H9 (cell line): ENCODE results near the gene POGLUT2. TPM values are rescaled to one million over a fixed set of nuclear protein-coding genes. Genes with fewer than 3 reads are reported as not detected.
A peak's percentile ranks its signal among the peaks of the same experiment; 100 is the strongest.

Source experiments
- DNase-seq: peaks from one replicate; pipeline ENCODE4 v3.0.0-alpha.2; 2017
- H2AFZ ChIP-seq: one replicate; pipeline ENCODE4 v1.6.1; 2013; ENCODE audit warnings: mild to moderate bottlenecking, low read length, control low read depth, moderate library complexity
- H2AK5ac ChIP-seq: 2 replicates; pipeline ENCODE4 v1.6.1; 2013; ENCODE audit warnings: low read length, control low read depth, mixed read lengths; ENCODE audit not compliant: insufficient read length
- H2BK120ac ChIP-seq: one replicate; pipeline ENCODE4 v1.6.1; 2013; ENCODE audit warnings: low read depth, mild to moderate bottlenecking, low read length, control low read depth, inconsistent platforms; ENCODE audit not compliant: poor library complexity, severe bottlenecking
- H2BK12ac ChIP-seq: 2 replicates; pipeline ENCODE4 v1.6.1; 2013; ENCODE audit warnings: low read length, control low read depth, mixed read lengths, low read depth; ENCODE audit not compliant: insufficient read length
- H2BK15ac ChIP-seq: 2 replicates; pipeline ENCODE4 v1.6.1; 2013; ENCODE audit warnings: low read depth, low read length, control low read depth
- H2BK20ac ChIP-seq: one replicate; pipeline ENCODE4 v1.6.1; 2013; ENCODE audit warnings: low read depth, mild to moderate bottlenecking, low read length, control low read depth, inconsistent platforms; ENCODE audit not compliant: poor library complexity, severe bottlenecking
- H2BK5ac ChIP-seq: 2 replicates; pipeline ENCODE4 v1.6.1; 2013; ENCODE audit warnings: low read length, control low read depth, mixed read lengths; ENCODE audit not compliant: insufficient read length
- H3K14ac ChIP-seq: 2 replicates; pipeline ENCODE4 v1.6.1; 2013; ENCODE audit warnings: low read length, control low read depth; ENCODE audit not compliant: insufficient read depth
- H3K18ac ChIP-seq: 2 replicates; pipeline ENCODE4 v1.6.1; 2013; ENCODE audit warnings: low read depth, mild to moderate bottlenecking, mixed read lengths, low read length, control low read depth; ENCODE audit not compliant: insufficient read length
- H3K23ac ChIP-seq: 2 replicates; pipeline ENCODE4 v1.6.1; 2013; ENCODE audit warnings: low read length, control low read depth, mixed read lengths, low read depth; ENCODE audit not compliant: insufficient read length
- H3K23me2 ChIP-seq: 2 replicates; pipeline ENCODE4 v1.6.1; 2013; ENCODE audit warnings: low read depth, mild to moderate bottlenecking, mixed read lengths, low read length, control low read depth; ENCODE audit not compliant: insufficient read length, poor library complexity, severe bottlenecking
- H3K27ac ChIP-seq: 2 replicates; pipeline ENCODE4 v1.5.1; 2013; ENCODE audit warnings: low read length, control low read depth, mixed read lengths, low read depth; ENCODE audit not compliant: insufficient read length
- H3K27me3 ChIP-seq: 2 replicates; pipeline ENCODE4 v1.6.1; 2013; ENCODE audit warnings: low read length, control low read depth, inconsistent platforms; ENCODE audit not compliant: insufficient read depth
- H3K4ac ChIP-seq: 2 replicates; pipeline ENCODE4 v1.6.1; 2013; ENCODE audit warnings: low read depth, mild to moderate bottlenecking, control low read depth, inconsistent platforms, low read length, moderate library complexity
- H3K4me1 ChIP-seq: 2 replicates; pipeline ENCODE4 v1.6.1; 2013; ENCODE audit warnings: low read length, control low read depth, inconsistent platforms; ENCODE audit not compliant: insufficient read depth
- H3K4me2 ChIP-seq: 2 replicates; pipeline ENCODE4 v1.6.1; 2013; ENCODE audit warnings: low read length, control low read depth, mixed read lengths; ENCODE audit not compliant: insufficient read length, insufficient read depth
- H3K56ac ChIP-seq: 2 replicates; pipeline ENCODE4 v1.6.1; 2013; ENCODE audit warnings: low read depth, mild to moderate bottlenecking, mixed read lengths, low read length, control low read depth; ENCODE audit not compliant: insufficient read length
- H3K79me1 ChIP-seq: 2 replicates; pipeline ENCODE4 v1.6.1; 2013; ENCODE audit warnings: low read depth, mild to moderate bottlenecking, moderate library complexity, low read length, control low read depth, inconsistent platforms; ENCODE audit not compliant: insufficient read depth, poor library complexity, severe bottlenecking
- H3K79me2 ChIP-seq: 2 replicates; pipeline ENCODE4 v1.6.1; 2013; ENCODE audit warnings: low read length, control low read depth, inconsistent platforms; ENCODE audit not compliant: insufficient read depth
- H3K9ac ChIP-seq: 2 replicates; pipeline ENCODE4 v1.6.1; 2013; ENCODE audit warnings: low read length, control low read depth, mixed read lengths; ENCODE audit not compliant: insufficient read length; ENCODE audit errors: extremely low read depth
- H3K9me3 ChIP-seq: one replicate; pipeline ENCODE4 v1.6.1; 2013; ENCODE audit warnings: low read depth, low read length, inconsistent platforms; ENCODE audit not compliant: control insufficient read depth
- H3T11ph ChIP-seq: one replicate; pipeline ENCODE4 v1.6.1; 2013; ENCODE audit warnings: mild to moderate bottlenecking, low read length, control low read depth, inconsistent platforms
- H4K20me1 ChIP-seq: one replicate; pipeline ENCODE4 v1.6.1; 2013; ENCODE audit not compliant: control insufficient read depth, insufficient read length, insufficient read depth
- H4K5ac ChIP-seq: 2 replicates; pipeline ENCODE4 v1.6.1; 2013; ENCODE audit warnings: low read depth, mild to moderate bottlenecking, mixed read lengths, low read length, control low read depth; ENCODE audit not compliant: insufficient read length
- H4K8ac ChIP-seq: replicated peaks from 2 replicates; pipeline ENCODE4 v1.6.1; 2013; ENCODE audit warnings: low read length, control low read depth, mixed read lengths, low read depth; ENCODE audit not compliant: insufficient read length
- H4K91ac ChIP-seq: 2 replicates; pipeline ENCODE4 v1.6.1; 2013; ENCODE audit warnings: low read depth, mild to moderate bottlenecking, moderate library complexity, mixed read lengths, low read length, control low read depth; ENCODE audit not compliant: insufficient read length
- H3K27ac Mint-ChIP-seq, 3 experiments: 2 replicates in 2 of 3; 3 replicates in 1 of 3; pipeline ENCODE4 v1.8.0; 2020 to 2021; ENCODE audit warnings: mixed read lengths in 3 of 3, mild to moderate bottlenecking in 1 of 3, moderate library complexity in 1 of 3
- H3K27me3 Mint-ChIP-seq: 2 replicates; pipeline ENCODE4 v1.8.0; 2021; ENCODE audit warnings: low read depth, mild to moderate bottlenecking, moderate library complexity, mixed read lengths
- H3K36me3 Mint-ChIP-seq, 3 experiments: 2 replicates in 2 of 3; 3 replicates in 1 of 3; pipeline ENCODE4 v1.8.0; 2020 to 2021; ENCODE audit warnings: low read depth in 3 of 3, mixed read lengths in 3 of 3; ENCODE audit not compliant: insufficient read depth in 1 of 3
- H3K4me1 Mint-ChIP-seq, 2 experiments: 2 replicates each; pipeline ENCODE4 v1.8.0; 2020; ENCODE audit warnings: mixed read lengths in 2 of 2
- H3K4me3 Mint-ChIP-seq, 2 experiments: 2 replicates in 1 of 2; 3 replicates in 1 of 2; pipeline ENCODE4 v1.8.0; 2020 to 2021; ENCODE audit warnings: mild to moderate bottlenecking in 2 of 2, mixed read lengths in 2 of 2, moderate library complexity in 1 of 2
- H3K9me3 Mint-ChIP-seq, 2 experiments: 2 replicates in 1 of 2; 3 replicates in 1 of 2; pipeline ENCODE4 v1.8.0; 2020; ENCODE audit warnings: mild to moderate bottlenecking in 2 of 2, mixed read lengths in 2 of 2, moderate library complexity in 1 of 2
- total RNA-seq: library from RNA; stranded (reverse); gene quantifications from 2 replicates; pipeline ENCODE4 v1.2.1, GENCODE V29; 2021
- TF ChIP-seq, protein P1 (sequence below): fragments of 200-600 bp; sonication (generic); conservative IDR thresholded peaks from 3 replicates; pipeline ENCODE4 v1.8.0; 2021; ENCODE audit warnings: antibody characterized with exemption, mild to moderate bottlenecking

The POGLUT2 gene
- total RNA-seq, 1 experiment from 2014 or later, result 23.5 TPM

DNA sequence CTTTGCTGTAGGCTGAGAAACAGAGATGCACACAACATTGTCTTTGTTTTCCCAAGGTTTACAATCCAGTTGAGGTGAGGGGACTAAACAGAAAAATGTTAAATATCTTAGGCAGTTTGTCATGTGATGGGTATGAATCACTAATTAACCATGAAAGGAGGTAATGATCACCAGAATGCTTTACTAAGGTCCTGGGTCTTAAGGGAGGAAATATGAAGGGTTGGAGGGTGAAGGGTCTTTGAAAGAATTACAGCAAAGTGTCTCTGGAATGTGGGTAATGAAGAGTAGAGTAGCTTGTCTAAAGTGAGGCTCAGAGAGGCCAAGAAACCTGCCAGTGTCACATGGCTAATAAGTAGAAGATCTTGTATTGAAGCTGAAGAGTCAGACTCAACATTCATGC lies 19.1 kb upstream of the POGLUT2 start:
- Histone ChIP-seq H2BK12ac (no peak overlapping the region), H3T11ph (no peak overlapping the region), H3K4me2 (no peak overlapping the region), H3K4me1 (no peaks in the 10 kb centered on the region; the same call in 1 of the 2 replicates), H3K9ac (no peak overlapping the region), H3K79me1 (no peaks in the 10 kb centered on the region), H3K23ac (no peak overlapping the region), H3K56ac (no peak overlapping the region), H3K27ac (no peak overlapping the region), H3K14ac (no peak overlapping the region), H2BK5ac (no peak overlapping the region), H4K8ac (no peak overlapping the region), H3K23me2 (no peaks in the 10 kb centered on the region), H3K27me3 (no peaks in the 10 kb centered on the region), H2BK120ac (no peak overlapping the region), H2AK5ac (no peak overlapping the region), H3K18ac (no peak overlapping the region), H2AFZ (no peak overlapping the region), H3K79me2 (no peaks in the 10 kb centered on the region), H3K9me3 (no peaks in the 10 kb centered on the region), H3K4ac (no peak overlapping the region), H2BK15ac (no peak overlapping the region), H4K20me1 (no peaks in the 10 kb centered on the region), H4K91ac (no peak overlapping the region), H4K5ac (no peak overlapping the region), H2BK20ac (no peak overlapping the region)
- H3K9me3 Mint-ChIP-seq, result no peaks in the 10 kb centered on the region
- peaks cover 4 to 18% (median 6%) of the 10 kb centered on the region in 3 experiments; a peak in 5 of 7 replicates for H3K36me3 Mint-ChIP-seq
- no peak for DNase-seq
- H3K4me1 Mint-ChIP-seq, result no peaks in the 10 kb centered on the region
- TF ChIP-seq, protein P1, sequence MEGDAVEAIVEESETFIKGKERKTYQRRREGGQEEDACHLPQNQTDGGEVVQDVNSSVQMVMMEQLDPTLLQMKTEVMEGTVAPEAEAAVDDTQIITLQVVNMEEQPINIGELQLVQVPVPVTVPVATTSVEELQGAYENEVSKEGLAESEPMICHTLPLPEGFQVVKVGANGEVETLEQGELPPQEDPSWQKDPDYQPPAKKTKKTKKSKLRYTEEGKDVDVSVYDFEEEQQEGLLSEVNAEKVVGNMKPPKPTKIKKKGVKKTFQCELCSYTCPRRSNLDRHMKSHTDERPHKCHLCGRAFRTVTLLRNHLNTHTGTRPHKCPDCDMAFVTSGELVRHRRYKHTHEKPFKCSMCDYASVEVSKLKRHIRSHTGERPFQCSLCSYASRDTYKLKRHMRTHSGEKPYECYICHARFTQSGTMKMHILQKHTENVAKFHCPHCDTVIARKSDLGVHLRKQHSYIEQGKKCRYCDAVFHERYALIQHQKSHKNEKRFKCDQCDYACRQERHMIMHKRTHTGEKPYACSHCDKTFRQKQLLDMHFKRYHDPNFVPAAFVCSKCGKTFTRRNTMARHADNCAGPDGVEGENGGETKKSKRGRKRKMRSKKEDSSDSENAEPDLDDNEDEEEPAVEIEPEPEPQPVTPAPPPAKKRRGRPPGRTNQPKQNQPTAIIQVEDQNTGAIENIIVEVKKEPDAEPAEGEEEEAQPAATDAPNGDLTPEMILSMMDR, result no peak
- no peak overlapping the region for H3K4me3 Mint-ChIP-seq
- peak overlapping the region in 1 of 3 experiments; percentile 10; a peak in 1 of 7 replicates for H3K27ac Mint-ChIP-seq
- no peaks in the 10 kb centered on the region for H3K27me3 Mint-ChIP-seq
